GM12878 (cell line): ENCODE data around the gene TNNT3. TPM values are rescaled to one million over a fixed set of nuclear protein-coding genes. Genes with fewer than 3 reads are reported as not detected.

ENCODE experiments used
- ATAC-seq: fragments of 200-7000 bp; cut with Tn5 transposase; 3 replicates; pipeline ENCODE4 v1.9.1; 2020; ENCODE audit warnings: mild to moderate bottlenecking, moderate library complexity
- BruUV-seq: library from RNA; stranded (reverse); fragments of 400-500 nt; replicated peaks from 2 replicates; lab custom pipeline; 2021; lab: Mats Ljungman, UMichigan
- CTCF ChIA-PET: fragments of 300-600 bp; sonication (Branson Sonifier 250); formaldehyde crosslinking; extraction: SDS; loops from one replicate; lab custom pipeline; 2021; ENCODE audit warnings: inconsistent platforms; lab: Yijun Ruan, JAX
- POLR2A ChIA-PET: fragments of 350-600 bp; formaldehyde crosslinking; extraction: SDS; loops from one replicate; lab custom pipeline; 2021; ENCODE audit warnings: inconsistent platforms; lab: Charles Lee
- RAD21 ChIA-PET: fragments of 300-600 bp; sonication (Branson Sonifier 250); formaldehyde crosslinking; loops from one replicate; lab custom pipeline; 2023; ENCODE audit warnings: antibody characterized with exemption; ENCODE audit not compliant: unreplicated experiment; lab: Charles Lee
- SMC1A ChIA-PET: fragments of 300-600 bp; sonication (Branson Sonifier 250); formaldehyde crosslinking; loops from one replicate; lab custom pipeline; 2023; ENCODE audit not compliant: unreplicated experiment, uncharacterized antibody; lab: Charles Lee
- DNase-seq: peaks from one replicate; pipeline ENCODE4 v3.0.0-alpha.2; 2011; ENCODE audit warnings: low read depth, low spot score
- FAIRE-seq: peaks from 3 replicates; lab custom pipeline; 2011; peaks lifted over from hg19 to GRCh38; lab: Jason Lieb, UNC
- H2AFZ ChIP-seq: 2 replicates; pipeline ENCODE4 v1.6.0; 2011; ENCODE audit warnings: low read depth, low read length, control low read depth; ENCODE audit not compliant: control insufficient read depth
- H3K27ac ChIP-seq: 2 replicates; pipeline ENCODE4 v1.5.1; 2011; ENCODE audit warnings: control low read depth; ENCODE audit not compliant: control insufficient read depth, insufficient read depth
- H3K27me3 ChIP-seq, 2 experiments: replicated peaks in 1 of 2; 2 replicates each; pipeline versions ENCODE4 v1.6.0 to v1.6.1; 2011; ENCODE audit warnings: low read length in 1 of 2; ENCODE audit not compliant: control insufficient read depth in 2 of 2, insufficient read depth in 2 of 2
- H3K36me3 ChIP-seq, 2 experiments: 2 replicates each; pipeline ENCODE4 v1.5.1; 2011; ENCODE audit warnings: low read length in 1 of 2; ENCODE audit not compliant: control insufficient read depth in 2 of 2, insufficient read depth in 2 of 2
- H3K4me1 ChIP-seq: 2 replicates; pipeline ENCODE4 v1.6.1; 2011; ENCODE audit warnings: mild to moderate bottlenecking, low read length, moderate library complexity, mixed read lengths; ENCODE audit not compliant: control insufficient read depth, insufficient read depth
- H3K4me2 ChIP-seq: 2 replicates; pipeline ENCODE4 v1.6.0; 2011; ENCODE audit warnings: control low read depth; ENCODE audit not compliant: control insufficient read depth, insufficient read depth
- H3K4me3 ChIP-seq: fragments of 200-600 bp; sonication (generic); 2 replicates; pipeline ENCODE4 v1.5.1; 2016
- H3K79me2 ChIP-seq: 2 replicates; pipeline ENCODE4 v1.6.0; 2011; ENCODE audit warnings: low read length; ENCODE audit not compliant: control insufficient read depth, insufficient read depth
- H3K9ac ChIP-seq: 2 replicates; pipeline ENCODE4 v1.8.0; 2011; ENCODE audit warnings: low read length, control low read depth, mixed read lengths; ENCODE audit not compliant: control insufficient read depth, insufficient read depth
- H3K9me3 ChIP-seq: replicated peaks from 3 replicates; pipeline ENCODE4 v1.5.1; 2011; ENCODE audit warnings: mild to moderate bottlenecking, low read length; ENCODE audit not compliant: control insufficient read depth, insufficient read depth
- H4K20me1 ChIP-seq: 2 replicates; pipeline ENCODE4 v1.6.0; 2011; ENCODE audit not compliant: control insufficient read depth, insufficient read depth
- BCL11A ChIP-seq: IDR thresholded peaks from 2 replicates; pipeline ENCODE4 v1.6.1; 2011; ENCODE audit warnings: low read depth, low read length
- BMI1 ChIP-seq: fragments of 450-650 bp; IDR thresholded peaks from 2 replicates; pipeline ENCODE4 v1.6.1; 2016; ENCODE audit warnings: mild to moderate bottlenecking, moderate library complexity, borderline replicate concordance
- CBX3 ChIP-seq: fragments of 200-600 bp; sonication (generic); IDR thresholded peaks from 2 replicates; pipeline ENCODE4 v1.6.1; 2016; ENCODE audit warnings: low read depth, borderline replicate concordance
- ETV6 ChIP-seq, 2 experiments: fragments of 450-650 bp in 1 of 2; IDR thresholded peaks in 1 of 2; conservative IDR thresholded peaks in 1 of 2; 2 replicates each; pipeline ENCODE4 v1.6.1; 2014; ENCODE audit warnings: antibody characterized with exemption in 1 of 2, borderline replicate concordance in 1 of 2, low read depth in 1 of 2, mild to moderate bottlenecking in 1 of 2, moderate library complexity in 1 of 2
- HCFC1 ChIP-seq: fragments of 150-350 bp; IDR thresholded peaks from 2 replicates; pipeline ENCODE4 v1.6.1; 2014; ENCODE audit warnings: low read length
- HDAC2 ChIP-seq: fragments of 200-600 bp; sonication (generic); IDR thresholded peaks from 2 replicates; pipeline ENCODE4 v1.6.1; 2017
- HSF1 ChIP-seq: fragments of 150-350 bp; IDR thresholded peaks from 2 replicates; pipeline ENCODE4 v1.6.1; 2014; ENCODE audit warnings: mild to moderate bottlenecking, low read depth, low read length
- JUND ChIP-seq: IDR thresholded peaks from 2 replicates; pipeline ENCODE4 v1.6.1; 2012; ENCODE audit warnings: low read depth, mild to moderate bottlenecking, low read length, improper control_type of control experiment, moderate library complexity
- MYB ChIP-seq: fragments of 150-350 bp; IDR thresholded peaks from 2 replicates; pipeline ENCODE4 v1.6.1; 2014; ENCODE audit warnings: mild to moderate bottlenecking, low read depth, low read length, borderline replicate concordance
- NFYB ChIP-seq: IDR thresholded peaks from 2 replicates; pipeline ENCODE4 v1.6.1; 2011; ENCODE audit warnings: low read depth, mild to moderate bottlenecking, low read length, improper control_type of control experiment, moderate library complexity; ENCODE audit not compliant: insufficient read depth
- POLR2AphosphoS2 ChIP-seq: IDR thresholded peaks from 2 replicates; pipeline ENCODE4 v1.6.1; 2011; ENCODE audit warnings: low read depth, mild to moderate bottlenecking, low read length, improper control_type of control experiment, moderate library complexity
- RAD21 ChIP-seq: IDR thresholded peaks from 2 replicates; pipeline ENCODE4 v1.6.1; 2011; ENCODE audit warnings: mild to moderate bottlenecking, low read depth, low read length, moderate library complexity; ENCODE audit not compliant: insufficient read depth
- ZNF217 ChIP-seq: fragments of 450-650 bp; IDR thresholded peaks from 2 replicates; pipeline ENCODE4 v1.6.1; 2017; ENCODE audit warnings: antibody characterized with exemption, mild to moderate bottlenecking
- ZNF384 ChIP-seq: IDR thresholded peaks from 2 replicates; pipeline ENCODE4 v1.6.1; 2012; ENCODE audit warnings: low read depth, mild to moderate bottlenecking, low read length, improper control_type of control experiment, borderline replicate concordance
- WGBS: methylation state at CpG from one replicate; pipeline ENCODE4 v1.1.6; 2016; ENCODE audit warnings: low lambda C conversion rate; ENCODE audit not compliant: insufficient replicate concordance, insufficient coverage; ENCODE audit errors: missing lambda C conversion rate; 5-methylcytosine and 5-hydroxymethylcytosine counted together
- in situ Hi-C: fragments of 300-500 bp; cut with MboI; formaldehyde crosslinking; loops from 9 replicates; pipeline ENCODE4 v1.14.3; 2018; ENCODE audit warnings: mixed read lengths
- intact Hi-C: fragments of 100-400 bp; cut with micrococcal nuclease; formaldehyde crosslinking; loops from one replicate; pipeline ENCODE4 v1.14.2; 2022; ENCODE audit not compliant: unreplicated experiment
- polyA plus RNA-seq, 11 experiments: library from polyadenylated mRNA; depleted of rRNA in 4 of 11; unstranded in 6 of 11; stranded (reverse) in 5 of 11; fragments of >200 nt; fragmentation: Nextera tagmentation in 4 of 11; fragmentation: Illumina TruSeq in 1 of 11; extraction: Ambion mirVana in 4 of 11; extraction: Trizol in 1 of 11; gene quantifications; 1 replicate in 1 of 11; 2 replicates in 10 of 11; pipeline versions ENCODE4 v1.2.1 to v1.2.3, GENCODE V29; 2011 to 2016; ENCODE audit warnings: inconsistent platforms in 2 of 11, missing spikeins in 2 of 11, low read depth in 1 of 11
- total RNA-seq, 4 experiments: library from RNA; depleted of rRNA in 3 of 4; stranded (reverse); fragments of >200 nt in 3 of 4; fragmentation: Illumina TruSeq in 1 of 4; extraction: Trizol in 1 of 4; gene quantifications; 2 replicates each; pipeline versions ENCODE4 v1.2.1 to v1.2.3, GENCODE V29; 2013 to 2021

The TNNT3 gene
- total and polyA plus RNA-seq, 10 of the 15 experiments (the other 5 are each of a cell fraction or from before 2014, with no cell fraction given) = 0.40 to 0.50 TPM; not detected in 8

GRCh38 chr11:1912289-1912878 lies 7.1 kb upstream of the TNNT3 start:
- Histone ChIP-seq H3K9me3 (no peaks in the 10 kb centered on the region; the same call in 2 of the 3 replicates), H3K79me2 (no peaks in the 10 kb centered on the region), H4K20me1 (no peaks in the 10 kb centered on the region), H3K9ac (no peak overlapping the region), H3K4me2 (no peak overlapping the region), H3K36me3 (no peaks in the 10 kb centered on the region), H3K4me1 (no peaks in the 10 kb centered on the region), H3K4me3 (no peak overlapping the region), H3K27me3 (no peaks in the 10 kb centered on the region), H3K27ac (no peak overlapping the region), H2AFZ (no peak overlapping the region)
- ChIA-PET RAD21 (no interaction called here), CTCF (interaction anchor here (0.7 to 1.0 kb wide), 2 partner anchors 9 to 31 kb away, joined by 3 to 4 read pairs; no protein-coding TSS in a partner anchor), SMC1A (no interaction called here), POLR2A (no interaction called here)
- FAIRE-seq (no peak), DNase-seq (no peak), ATAC-seq (no peak)
- WGBS = 49% methylated on average over 13 of the region's 13 CpGs
- TF ChIP-seq HCFC1 (no peak), CBX3 (no peak), ZNF217 (no peak), BCL11A (no peak), ETV6 (conservative IDR thresholded peaks at IDR 0.05 in 1 of 2, IDR thresholded peaks at IDR 0.05 in 1 of 2; ENCODE audit: borderline replicate concordance in 1 of 2, low read depth in 1 of 2) (no peak)
- in situ Hi-C loops = no loop called here
- intact Hi-C loops = no loop called here
- no TSS peak for BruUV-seq

- Histone ChIP-seq H3K9ac (no peak overlapping the region), H3K27ac (no peak overlapping the region), H3K9me3 (no peaks in the 10 kb centered on the region; the same call in 2 of the 3 replicates), H3K36me3 (no peaks in the 10 kb centered on the region), H2AFZ (no peak overlapping the region), H3K79me2 (no peaks in the 10 kb centered on the region), H4K20me1 (no peaks in the 10 kb centered on the region), H3K27me3 (no peaks in the 10 kb centered on the region), H3K4me3 (no peak overlapping the region), H3K4me2 (no peak overlapping the region), H3K4me1 (no peaks in the 10 kb centered on the region)
- intact Hi-C loops (no loop called here), in situ Hi-C loops (no loop called here)
- 69% methylated on average over 30 of the region's 31 CpGs for WGBS
- ChIA-PET POLR2A (no interaction called here), RAD21 (no interaction called here), SMC1A (no interaction called here), CTCF (interaction anchor here (0.7 kb wide), 2 partner anchors 8 to 89 kb away, joined by 3 to 4 read pairs; no protein-coding TSS in a partner anchor)
- ATAC-seq = no peak
- BruUV-seq = no TSS peak
- no peak for FAIRE-seq
- DNase-seq = no peak
- TF ChIP-seq MYB (no peak), JUND (no peak), RAD21 (no peak), POLR2AphosphoS2 (no peak), ZNF384 (no peak), BMI1 (no peak), HSF1 (no peak), CBX3 (no peak), HDAC2 (no peak), NFYB (no peak)
Measured at GRCh38 chr11:1913271-1914060, 6.0 kb upstream of the TNNT3 start.
